Fibroblast of peridontal ligament (primary cell): ENCODE results near the gene AHNAK.
A peak's percentile ranks its signal among the peaks of the same experiment; 100 is the strongest.

Source experiments
- DNase-seq: peaks from one replicate; pipeline ENCODE4 v3.0.0-alpha.2; 2010; ENCODE audit errors: extremely low read depth

The AHNAK gene

GRCh38 chr11:62498492-62499286, 47.9 kb downstream of the AHNAK start:
- DNase-seq: no peak

GRCh38 chr11:62498031-62498430, 48.6 kb downstream of the AHNAK start:
- no peak for DNase-seq

GRCh38 chr11:62497132-62497801, 49.3 kb downstream of the AHNAK start:
- DNase-seq: peak; percentile 79

GRCh38 chr11:62496676-62497075, 49.9 kb downstream of the AHNAK start:
- DNase-seq: no peak

GRCh38 chr11:62494246-62494645, 52.4 kb downstream of the AHNAK start:
- no peak for DNase-seq

- no peak for DNase-seq
Observed at GRCh38 chr11:62493801-62494200, 52.8 kb downstream of the AHNAK start.

- no peak for DNase-seq
Observed at GRCh38 chr11:62492586-62492985, 54.0 kb downstream of the AHNAK start.

- no peak for DNase-seq
Observed at GRCh38 chr11:62491571-62492329, 54.9 kb downstream of the AHNAK start.

GRCh38 chr11:62489204-62489603, 57.4 kb downstream of the AHNAK start:
- peak; percentile 60 for DNase-seq

- DNase-seq: no peak
Observed at GRCh38 chr11:62487738-62488551, 58.7 kb downstream of the AHNAK start.

- no peak for DNase-seq
Observed at GRCh38 chr11:62487136-62487535, 59.5 kb downstream of the AHNAK start.

GRCh38 chr11:62484352-62484751, 62.3 kb downstream of the AHNAK start:
- no peak for DNase-seq

GRCh38 chr11:62482753-62483152, 63.9 kb downstream of the AHNAK start:
- no peak for DNase-seq

- no peak for DNase-seq
Observed at GRCh38 chr11:62479631-62480201, 66.9 kb downstream of the AHNAK start.

- no peak for DNase-seq
Observed at GRCh38 chr11:62477927-62478326, 68.7 kb downstream of the AHNAK start.

- peak; percentile 58 for DNase-seq
Observed at GRCh38 chr11:62472063-62472884, 74.3 kb downstream of the AHNAK start.

- DNase-seq: no peak
Observed at GRCh38 chr11:62471603-62472002, 75.0 kb downstream of the AHNAK start.

- DNase-seq: no peak
Observed at GRCh38 chr11:62468577-62468976, 78.0 kb downstream of the AHNAK start.

GRCh38 chr11:62466444-62466843, 80.2 kb downstream of the AHNAK start:
- no peak for DNase-seq

GRCh38 chr11:62464655-62465054, 82.0 kb downstream of the AHNAK start:
- no peak for DNase-seq
